ENCODE measurements around the gene GNB1.
"Not testable (repeated sequence)": the region's sequence is repeated elsewhere in the genome, so short reads cannot be mapped to it uniquely, and the experiment has no call there.

GNB1 gene

DNA sequence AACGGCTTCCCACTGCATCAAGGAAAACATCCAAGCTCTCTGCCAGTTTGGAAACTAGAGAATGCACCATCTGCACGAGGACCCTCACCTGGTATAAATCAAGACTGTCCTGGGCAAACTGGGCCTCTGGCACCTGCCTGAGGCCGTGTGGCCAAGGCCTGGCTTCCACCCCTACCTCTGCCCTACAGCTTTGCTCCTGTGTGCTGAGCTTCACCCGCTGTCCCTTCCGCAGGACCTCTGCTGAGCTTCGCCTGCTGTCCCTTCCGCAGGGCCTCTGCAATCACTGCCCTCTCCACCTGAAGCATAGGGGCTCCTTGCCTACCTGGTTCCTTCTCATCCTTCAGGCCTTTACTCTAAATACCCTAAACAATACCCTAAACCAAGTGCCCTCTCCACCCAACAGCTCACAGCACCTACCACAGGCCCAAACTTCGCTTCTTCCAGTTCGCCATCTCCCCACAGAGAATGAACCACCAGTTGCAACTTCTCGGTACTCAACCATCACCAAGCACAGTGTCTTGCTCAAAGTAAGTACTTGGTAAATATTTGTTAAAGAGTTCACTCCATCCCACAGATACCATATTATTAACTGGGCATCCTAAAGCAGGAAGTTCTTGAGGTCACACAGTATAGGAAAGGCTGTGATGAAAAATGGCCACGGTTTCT lies 18.4 kb downstream of the GNB1 start:
- TF ChIP-seq CTCF (IDR thresholded peaks at IDR 0.05; ENCODE audit: low read depth, low read length): no peak
- no peak overlapping the region for H3K4me3 ChIP-seq (ENCODE audit: low read depth, low read length)

GRCh38 chr1:1869469-1869868 lies 21.4 kb downstream of the GNB1 start:
- TF ChIP-seq CTCF (IDR thresholded peaks at IDR 0.05; ENCODE audit: low read depth, low read length): no peak

DNA sequence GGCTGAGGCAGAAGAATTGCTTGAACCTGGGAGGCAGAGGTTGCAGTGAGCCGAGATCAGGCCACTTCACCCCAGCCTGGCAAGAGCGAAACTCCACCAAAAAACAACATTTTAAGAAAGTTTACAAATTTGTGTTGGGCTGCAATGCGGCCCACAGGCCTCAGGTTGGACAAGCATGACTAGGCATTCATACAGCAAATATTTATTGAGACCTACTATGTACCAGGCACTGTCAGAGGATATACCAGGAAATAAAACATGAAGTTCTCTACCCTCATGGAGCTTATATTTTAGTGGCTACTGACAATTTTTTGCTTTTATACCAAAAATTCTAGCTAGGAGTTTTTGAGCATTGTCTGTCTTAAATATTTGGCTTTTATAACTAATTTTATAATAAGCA lies 23.7 kb downstream of the GNB1 start:
- H3K4me3 ChIP-seq (ENCODE audit: low read depth, low read length): no peak overlapping the region
- no peak for TF ChIP-seq CTCF (IDR thresholded peaks at IDR 0.05; ENCODE audit: low read depth, low read length)

More at GRCh38 chr1:1869469-1869868, 21.4 kb downstream of the GNB1 start:
- no peak overlapping the region for H3K4me3 ChIP-seq (ENCODE audit: low read depth, low read length)

- no peak for TF ChIP-seq CTCF (IDR thresholded peaks at IDR 0.05; ENCODE audit: low read depth, low read length)
- H3K4me3 ChIP-seq (ENCODE audit: low read depth, low read length): no peak overlapping the region
These were observed 27.9 kb downstream of the GNB1 start for GRCh38 chr1:1862905-1863547.

DNA sequence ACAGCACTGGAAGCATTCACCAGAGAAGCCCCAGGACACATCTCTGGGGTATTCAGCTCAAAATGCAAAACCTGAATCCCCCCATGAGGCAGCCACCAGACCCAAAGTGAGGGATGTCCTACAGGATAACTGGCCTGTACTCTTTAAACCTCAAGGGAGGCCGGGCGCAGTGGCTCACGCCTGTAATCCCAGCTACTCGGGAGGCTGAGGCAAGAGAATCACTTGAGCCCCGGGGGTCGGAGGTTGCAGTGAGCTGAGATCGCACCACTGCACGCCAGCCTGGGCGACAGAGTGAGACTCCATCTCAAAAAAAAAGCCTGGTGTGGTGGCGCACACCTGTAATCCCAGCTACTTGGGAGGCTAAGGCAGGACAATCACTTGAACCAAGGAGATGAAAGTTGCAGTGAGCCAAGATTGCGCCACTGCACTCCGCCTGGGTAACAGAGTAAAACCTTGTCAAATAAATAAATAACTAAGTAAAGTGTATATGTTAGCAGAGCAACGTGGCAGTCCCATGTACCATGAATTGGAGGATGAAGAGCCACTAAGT lies 29.1 kb downstream of the GNB1 start:
- not testable (repeated sequence) for H3K4me3 ChIP-seq (ENCODE audit: low read depth, low read length)

DNA sequence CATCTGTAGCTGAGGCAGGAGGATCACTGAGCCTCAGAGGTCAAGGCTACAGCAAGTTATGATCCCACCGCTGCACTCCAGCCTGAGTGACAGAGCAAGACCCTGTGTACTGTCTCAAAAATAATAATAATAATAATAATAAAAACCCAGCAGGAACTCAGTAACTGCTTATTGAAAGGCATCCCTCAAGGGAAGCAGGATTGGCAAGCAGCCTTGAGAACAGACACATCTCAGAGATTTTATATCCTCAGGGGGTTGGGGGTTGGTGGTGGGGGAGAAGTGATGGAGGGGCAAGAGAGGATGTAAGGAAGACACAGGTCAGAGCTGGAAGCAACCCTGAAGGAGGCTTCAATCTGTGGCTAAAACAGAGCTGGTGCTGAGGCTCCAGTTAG lies 29.6 kb downstream of the GNB1 start:
- TF ChIP-seq CTCF (IDR thresholded peaks at IDR 0.05; ENCODE audit: low read depth, low read length): no peak

DNA sequence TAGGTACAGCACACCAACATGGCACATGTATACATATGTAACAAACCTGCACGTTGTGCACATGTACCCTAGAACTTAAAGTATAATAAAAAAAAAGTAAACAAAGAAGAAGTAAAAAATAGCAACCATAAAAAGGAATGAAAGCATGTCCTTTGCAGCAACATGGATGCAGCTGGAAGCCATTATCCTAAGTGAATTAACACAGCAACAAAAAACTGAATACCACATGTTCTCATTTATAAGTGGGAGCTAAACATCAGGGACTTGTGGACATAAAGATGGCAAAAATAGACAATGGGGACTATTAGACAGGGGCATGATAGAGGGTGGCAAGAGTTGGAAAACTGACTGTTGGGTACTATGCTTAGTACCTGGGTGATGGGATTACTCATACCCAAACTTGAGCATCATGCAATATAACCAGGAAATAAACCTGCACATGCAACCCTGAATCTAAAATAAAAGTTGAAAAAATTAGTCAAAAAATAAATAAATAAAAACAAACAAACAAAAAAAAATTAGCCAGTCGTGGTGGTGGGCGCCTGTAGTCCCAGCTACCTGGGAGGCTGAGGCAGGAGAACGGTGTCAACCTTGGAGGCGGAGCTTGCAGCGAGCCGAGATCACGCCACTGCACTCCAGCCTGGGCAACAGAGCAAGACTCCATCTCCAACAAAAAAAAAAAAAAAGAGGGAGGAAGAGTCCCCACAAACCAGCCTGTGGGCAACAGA lies 30.8 kb downstream of the GNB1 start:
- not testable (repeated sequence) for H3K4me3 ChIP-seq (ENCODE audit: low read depth, low read length)

More for the DNA sequence above, 29.6 kb downstream of the GNB1 start:
- H3K4me3 ChIP-seq (ENCODE audit: low read depth, low read length): no peak overlapping the region

All from WI38 (cell line).